HCT116 (cell line): ENCODE measurements around the gene MOV10L1. TPM values are rescaled to one million over a fixed set of nuclear protein-coding genes. Genes with fewer than 3 reads are reported as not detected.
"Not testable (repeated sequence)": the region's sequence is repeated elsewhere in the genome, so short reads cannot be mapped to it uniquely, and the experiment has no call there.

Experiments used
- ATAC-seq: fragments of 200-7000 bp; cut with Tn5 transposase; 2 replicates; pipeline ENCODE4 v1.9.1; 2020; ENCODE audit warnings: mild to moderate bottlenecking, moderate library complexity
- BruUV-seq: library from RNA; stranded (reverse); fragments of 400-500 nt; replicated peaks from 2 replicates; lab custom pipeline; 2021; lab: Mats Ljungman, UMichigan
- CTCF ChIA-PET: fragments of 300-600 bp; sonication (Branson Sonifier 250); formaldehyde crosslinking; loops from one replicate; lab custom pipeline; 2021; ENCODE audit warnings: antibody characterized with exemption; lab: Charles Lee
- POLR2A ChIA-PET: fragments of 300-600, 350-600 bp; sonication (Branson Sonifier 250); formaldehyde crosslinking; loops from one replicate; lab custom pipeline; 2021; ENCODE audit warnings: antibody characterized with exemption; lab: Charles Lee
- RAD21 ChIA-PET, 2 experiments: fragments of 300-600 bp; sonication (Branson Sonifier 250); formaldehyde crosslinking; loops; one replicate each; lab custom pipeline; 2023; ENCODE audit warnings: low total read pairs in 2 of 2; ENCODE audit not compliant: uncharacterized antibody in 2 of 2, unreplicated experiment in 2 of 2, low non-redundant PET in 1 of 2; lab: Charles Lee
- DNase-seq: peaks from one replicate; pipeline ENCODE4 v3.0.0-alpha.2; 2010; ENCODE audit warnings: low read depth, low spot score
- H2AFZ ChIP-seq: fragments of 200-600 bp; shearing (Covaris generic), sonication (generic); 2 replicates; pipeline ENCODE4 v1.6.1; 2017; ENCODE audit warnings: low read depth, mixed run types, mixed read lengths, antibody characterized with exemption, low read length; ENCODE audit not compliant: poor library complexity, severe bottlenecking
- H3K27ac ChIP-seq: 2 replicates; pipeline ENCODE4 v1.5.1; 2012; ENCODE audit warnings: low read depth, low read length
- H3K27me3 ChIP-seq: fragments of 200-600 bp; sonication (generic); 2 replicates; pipeline ENCODE4 v1.6.1; 2016; ENCODE audit warnings: mixed run types, low read length, mixed read lengths; ENCODE audit not compliant: insufficient read depth
- H3K36me3 ChIP-seq, 2 experiments: fragments of 200-500 bp in 1 of 2; fragments of 200-600 bp in 1 of 2; sonication (Bioruptor generic) in 1 of 2; sonication (generic) in 1 of 2; 2 replicates each; pipeline versions ENCODE4 v1.5.1 to v1.6.1; 2014 to 2016; ENCODE audit warnings: low read length in 2 of 2, inconsistent platforms in 1 of 2, mixed read lengths in 1 of 2, mixed run types in 1 of 2; ENCODE audit not compliant: insufficient read depth in 2 of 2, control insufficient read depth in 1 of 2
- H3K4me1 ChIP-seq, 2 experiments: fragments of 200-600 bp in 1 of 2; sonication (generic) in 1 of 2; 2 replicates each; pipeline versions ENCODE4 v1.5.1 to v1.6.1; 2012 to 2017; ENCODE audit warnings: low read length in 2 of 2, inconsistent platforms in 1 of 2, mild to moderate bottlenecking in 1 of 2, mixed read lengths in 1 of 2, mixed run types in 1 of 2, moderate library complexity in 1 of 2; ENCODE audit not compliant: insufficient read depth in 2 of 2, control insufficient read depth in 1 of 2
- H3K4me2 ChIP-seq: fragments of 200-600 bp; sonication (generic); 2 replicates; pipeline ENCODE4 v1.6.1; 2017; ENCODE audit warnings: mixed run types, low read length, mixed read lengths
- H3K4me3 ChIP-seq, 2 experiments: fragments of 200-600 bp in 1 of 2; sonication (generic) in 1 of 2; replicated peaks in 1 of 2; 2 replicates each; pipeline ENCODE4 v1.5.1; 2011 to 2016; ENCODE audit warnings: low read length in 2 of 2, control low read depth in 1 of 2, low read depth in 1 of 2, mild to moderate bottlenecking in 1 of 2, mixed read lengths in 1 of 2, mixed run types in 1 of 2
- H3K79me2 ChIP-seq: fragments of 200-600 bp; sonication (generic); 2 replicates; pipeline ENCODE4 v1.6.1; 2017; ENCODE audit warnings: mild to moderate bottlenecking, mixed run types, low read length, moderate library complexity, mixed read lengths; ENCODE audit not compliant: insufficient read depth
- H3K9ac ChIP-seq: fragments of 200-600 bp; sonication (generic); 2 replicates; pipeline ENCODE4 v1.6.1; 2016; ENCODE audit warnings: low read length, mixed read lengths
- H3K9me2 ChIP-seq: fragments of 200-600 bp; sonication (generic), shearing (Covaris generic); 2 replicates; pipeline ENCODE4 v1.6.1; 2017; ENCODE audit warnings: mixed run types, mild to moderate bottlenecking, moderate library complexity; ENCODE audit not compliant: insufficient read depth
- H3K9me3 ChIP-seq, 2 experiments: fragments of 200-500 bp in 1 of 2; fragments of 200-600 bp in 1 of 2; sonication (Bioruptor generic) in 1 of 2; sonication (generic) in 1 of 2; 2 replicates each; pipeline ENCODE4 v1.6.1; 2014 to 2017; ENCODE audit warnings: low read length in 2 of 2, mixed read lengths in 2 of 2, inconsistent platforms in 1 of 2, low read depth in 1 of 2, mild to moderate bottlenecking in 1 of 2, mixed run types in 1 of 2, moderate library complexity in 1 of 2; ENCODE audit not compliant: control insufficient read depth in 1 of 2, insufficient read depth in 1 of 2
- H4K20me1 ChIP-seq: fragments of 200-600 bp; sonication (generic), shearing (Covaris generic); 2 replicates; pipeline ENCODE4 v1.6.1; 2017; ENCODE audit warnings: mixed run types, mild to moderate bottlenecking, moderate library complexity; ENCODE audit not compliant: insufficient read depth
- ATF3 ChIP-seq: IDR thresholded peaks from 2 replicates; pipeline ENCODE4 v1.6.1; 2012
- CBX3 ChIP-seq: IDR thresholded peaks from 2 replicates; pipeline ENCODE4 v1.6.1; 2012; ENCODE audit warnings: low read depth
- CEBPB ChIP-seq: IDR thresholded peaks from 2 replicates; pipeline ENCODE4 v1.6.1; 2012; ENCODE audit warnings: low read depth
- ELF1 ChIP-seq: IDR thresholded peaks from 2 replicates; pipeline ENCODE4 v1.6.1; 2012; ENCODE audit warnings: low read depth, borderline replicate concordance
- EZH2 ChIP-seq: fragments of 200-600 bp; sonication (generic); IDR thresholded peaks from 2 replicates; pipeline ENCODE4 v1.6.1; 2017; ENCODE audit warnings: antibody characterized with exemption, mixed run types
- JUND ChIP-seq: IDR thresholded peaks from 2 replicates; pipeline ENCODE4 v1.6.1; 2012
- POLR2AphosphoS5 ChIP-seq: IDR thresholded peaks from 2 replicates; pipeline ENCODE4 v1.6.1; 2011; ENCODE audit warnings: mild to moderate bottlenecking, low read depth, low read length, moderate library complexity
- RAD21 ChIP-seq: IDR thresholded peaks from 2 replicates; pipeline ENCODE4 v1.6.1; 2012; ENCODE audit warnings: low read depth, mild to moderate bottlenecking
- SP1 ChIP-seq: IDR thresholded peaks from 2 replicates; pipeline ENCODE4 v1.6.1; 2012; ENCODE audit warnings: low read depth
- SRF ChIP-seq: IDR thresholded peaks from 2 replicates; pipeline ENCODE4 v1.6.1; 2012; ENCODE audit warnings: low read depth
- TCF7L2 ChIP-seq: IDR thresholded peaks from 2 replicates; pipeline ENCODE4 v1.7.0; 2011; ENCODE audit warnings: borderline replicate concordance, inconsistent platforms; ENCODE audit not compliant: insufficient read depth, insufficient read length; ENCODE audit errors: extremely low read depth
- ZBTB33 ChIP-seq: IDR thresholded peaks from 2 replicates; pipeline ENCODE4 v1.6.1; 2011; ENCODE audit warnings: mild to moderate bottlenecking, low read length, moderate library complexity; ENCODE audit not compliant: insufficient replicate concordance; ENCODE audit errors: extremely low read depth
- ZFX ChIP-seq: fragments of 450-650 bp; IDR thresholded peaks from 2 replicates; pipeline ENCODE4 v1.6.1; 2017
- ZNF274 ChIP-seq: fragments of 200-500 bp; sonication (Bioruptor generic); IDR thresholded peaks from 2 replicates; pipeline ENCODE4 v1.6.1; 2014; ENCODE audit warnings: mild to moderate bottlenecking, low read depth, low read length, inconsistent platforms
- intact Hi-C: fragments of 100-400 bp; cut with micrococcal nuclease; formaldehyde crosslinking; loops from 2 replicates; pipeline ENCODE4 v1.10.0; 2022
- total RNA-seq: library from RNA; stranded (reverse); gene quantifications from one replicate; pipeline ENCODE4 v1.2.1, GENCODE V29; 2021; ENCODE audit not compliant: unreplicated experiment
- TF ChIP-seq, protein P1 (sequence below): IDR thresholded peaks from 2 replicates; pipeline ENCODE4 v1.6.1; 2012
- TF ChIP-seq, protein P2 (sequence below): IDR thresholded peaks from 2 replicates; pipeline ENCODE4 v1.6.1; 2012; ENCODE audit warnings: low read depth

The MOV10L1 gene
- total RNA-seq, 1 experiment from 2014 or later, result not detected

DNA sequence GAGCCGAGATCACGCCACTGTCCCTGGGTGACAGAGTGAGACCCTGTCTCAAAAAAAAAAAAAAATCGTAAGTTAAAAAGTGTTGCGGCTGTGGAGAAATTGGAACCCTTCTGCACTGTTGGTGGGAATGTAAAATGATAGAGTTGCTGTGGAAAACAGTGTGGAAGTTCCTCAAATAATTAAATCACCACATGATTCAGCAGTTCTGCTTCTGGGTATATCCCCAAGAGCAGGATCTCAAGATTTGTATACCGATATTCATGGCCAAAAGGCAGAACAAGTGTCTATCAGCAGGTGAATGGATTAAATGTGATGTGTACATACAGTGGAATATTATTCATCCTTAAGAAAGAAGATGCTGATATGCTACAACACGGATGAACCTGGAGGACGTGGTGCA lies 114.8 kb downstream of the MOV10L1 start:
- H2AFZ ChIP-seq, result no peak overlapping the region
- TF ChIP-seq TCF7L2, result no peak
- no peak for TF ChIP-seq POLR2AphosphoS5
- TF ChIP-seq SP1, result no peak
- TF ChIP-seq ZFX, result no peak
- TF ChIP-seq ATF3, result no peak
- TF ChIP-seq EZH2, result no peak
- TF ChIP-seq, protein P1, sequence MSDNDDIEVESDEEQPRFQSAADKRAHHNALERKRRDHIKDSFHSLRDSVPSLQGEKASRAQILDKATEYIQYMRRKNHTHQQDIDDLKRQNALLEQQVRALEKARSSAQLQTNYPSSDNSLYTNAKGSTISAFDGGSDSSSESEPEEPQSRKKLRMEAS, result no peak
- no peak for TF ChIP-seq ZBTB33
- no peak for TF ChIP-seq ZNF274
- no peak for TF ChIP-seq JUND
- TF ChIP-seq, protein P2, sequence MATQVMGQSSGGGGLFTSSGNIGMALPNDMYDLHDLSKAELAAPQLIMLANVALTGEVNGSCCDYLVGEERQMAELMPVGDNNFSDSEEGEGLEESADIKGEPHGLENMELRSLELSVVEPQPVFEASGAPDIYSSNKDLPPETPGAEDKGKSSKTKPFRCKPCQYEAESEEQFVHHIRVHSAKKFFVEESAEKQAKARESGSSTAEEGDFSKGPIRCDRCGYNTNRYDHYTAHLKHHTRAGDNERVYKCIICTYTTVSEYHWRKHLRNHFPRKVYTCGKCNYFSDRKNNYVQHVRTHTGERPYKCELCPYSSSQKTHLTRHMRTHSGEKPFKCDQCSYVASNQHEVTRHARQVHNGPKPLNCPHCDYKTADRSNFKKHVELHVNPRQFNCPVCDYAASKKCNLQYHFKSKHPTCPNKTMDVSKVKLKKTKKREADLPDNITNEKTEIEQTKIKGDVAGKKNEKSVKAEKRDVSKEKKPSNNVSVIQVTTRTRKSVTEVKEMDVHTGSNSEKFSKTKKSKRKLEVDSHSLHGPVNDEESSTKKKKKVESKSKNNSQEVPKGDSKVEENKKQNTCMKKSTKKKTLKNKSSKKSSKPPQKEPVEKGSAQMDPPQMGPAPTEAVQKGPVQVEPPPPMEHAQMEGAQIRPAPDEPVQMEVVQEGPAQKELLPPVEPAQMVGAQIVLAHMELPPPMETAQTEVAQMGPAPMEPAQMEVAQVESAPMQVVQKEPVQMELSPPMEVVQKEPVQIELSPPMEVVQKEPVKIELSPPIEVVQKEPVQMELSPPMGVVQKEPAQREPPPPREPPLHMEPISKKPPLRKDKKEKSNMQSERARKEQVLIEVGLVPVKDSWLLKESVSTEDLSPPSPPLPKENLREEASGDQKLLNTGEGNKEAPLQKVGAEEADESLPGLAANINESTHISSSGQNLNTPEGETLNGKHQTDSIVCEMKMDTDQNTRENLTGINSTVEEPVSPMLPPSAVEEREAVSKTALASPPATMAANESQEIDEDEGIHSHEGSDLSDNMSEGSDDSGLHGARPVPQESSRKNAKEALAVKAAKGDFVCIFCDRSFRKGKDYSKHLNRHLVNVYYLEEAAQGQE, result no peak
- TF ChIP-seq RAD21, result no peak
- TF ChIP-seq SRF, result no peak
- TF ChIP-seq CBX3, result no peak
- no peak for TF ChIP-seq CEBPB
- no peak for TF ChIP-seq ELF1
- TF ChIP-seq, all 23 proteins: peak for 0
- POLR2A ChIA-PET, result no interaction called here
- H3K4me2 ChIP-seq, result no peak overlapping the region
- ATAC-seq, result no peak
- RAD21 ChIA-PET, result no interaction called here
- no peaks in the 10 kb centered on the region for H3K27me3 ChIP-seq
- peaks cover 10% of the 10 kb centered on the region for H3K79me2 ChIP-seq
- intact Hi-C loops, result loop anchor here (10.0 kb wide), 1 partner anchor 270 kb away; no protein-coding TSS in a partner anchor
- no peak overlapping the region for H3K4me3 ChIP-seq
- BruUV-seq, result no TSS peak
- no peak for DNase-seq
- no peak overlapping the region for H3K27ac ChIP-seq
- peaks cover 9 to 33% of the 10 kb centered on the region in 2 experiments for H3K4me1 ChIP-seq
- CTCF ChIA-PET, result no interaction called here
- peaks cover 2 to 6% of the 10 kb centered on the region in 2 experiments; a peak in 1 of 4 replicates for H3K36me3 ChIP-seq
- no peaks in the 10 kb centered on the region for H3K9me2 ChIP-seq
- peaks cover 0 to 8% of the 10 kb centered on the region in 2 experiments; a peak in 1 of 4 replicates for H3K9me3 ChIP-seq
- no peaks in the 10 kb centered on the region for H4K20me1 ChIP-seq
- H3K9ac ChIP-seq, result no peak overlapping the region

GRCh38 chr22:50204998-50205397 lies 115.2 kb downstream of the MOV10L1 start:
- H3K4me2 ChIP-seq, H3K36me3 ChIP-seq, RAD21 ChIA-PET, H2AFZ ChIP-seq, CTCF ChIA-PET, H3K27ac ChIP-seq, POLR2A ChIA-PET, H3K79me2 ChIP-seq, DNase-seq, H3K4me3 ChIP-seq, H3K9me2 ChIP-seq, H3K9ac ChIP-seq, H3K27me3 ChIP-seq, BruUV-seq, H4K20me1 ChIP-seq, ATAC-seq, H3K9me3 ChIP-seq: not testable (repeated sequence)
- intact Hi-C loops, result loop anchor here (10.0 kb wide), 1 partner anchor 270 kb away; no protein-coding TSS in a partner anchor
- peaks cover 6 to 29% of the 10 kb centered on the region in 2 experiments for H3K4me1 ChIP-seq
